ENCODE data around the gene DDX31. TPM values are rescaled to one million over a fixed set of nuclear protein-coding genes. Genes with fewer than 3 reads are reported as not detected.

The DDX31 gene
- total RNA-seq, 1 donor from 2014 or later: 15.0 TPM

GRCh38 chr9:132632413-132633129, 37.2 kb downstream of the DDX31 start:
- no peak for DNase-seq

- DNase-seq: no peak
Observed at GRCh38 chr9:132631685-132632084, 38.1 kb downstream of the DDX31 start.

- DNase-seq: no peak
Observed at GRCh38 chr9:132631280-132631679, 38.5 kb downstream of the DDX31 start.

GRCh38 chr9:132630811-132631210, 39.0 kb downstream of the DDX31 start:
- DNase-seq: no peak

- DNase-seq: no peak
Observed at GRCh38 chr9:132630116-132630515, 39.7 kb downstream of the DDX31 start.

- DNase-seq: no peak
Observed at GRCh38 chr9:132628746-132629145, 41.0 kb downstream of the DDX31 start.

GRCh38 chr9:132627594-132627993, 42.2 kb downstream of the DDX31 start:
- DNase-seq: no peak

GRCh38 chr9:132627106-132627505, 42.7 kb downstream of the DDX31 start:
- DNase-seq: no peak

GRCh38 chr9:132626285-132626684, 43.5 kb downstream of the DDX31 start:
- DNase-seq: no peak

- no peak for DNase-seq
Observed at GRCh38 chr9:132622159-132622558, 47.6 kb downstream of the DDX31 start.

GRCh38 chr9:132616725-132617124, 53.1 kb downstream of the DDX31 start:
- no peak for DNase-seq

GRCh38 chr9:132615774-132616173, 54.0 kb downstream of the DDX31 start:
- no peak for DNase-seq

- no peak for DNase-seq
Observed at GRCh38 chr9:132614324-132614723, 55.5 kb downstream of the DDX31 start.

GRCh38 chr9:132610661-132611060, 59.1 kb downstream of the DDX31 start:
- DNase-seq: no peak

GRCh38 chr9:132609829-132610228, 60.0 kb downstream of the DDX31 start:
- DNase-seq: no peak

- no peak for DNase-seq
Observed at GRCh38 chr9:132609184-132609583, 60.6 kb downstream of the DDX31 start.

GRCh38 chr9:132606066-132606465, 63.7 kb downstream of the DDX31 start:
- DNase-seq: no peak

GRCh38 chr9:132605387-132605786, 64.4 kb downstream of the DDX31 start:
- DNase-seq: no peak

GRCh38 chr9:132602207-132602606, 67.6 kb downstream of the DDX31 start:
- peak; percentile 18 for DNase-seq

GRCh38 chr9:132600326-132600984, 69.3 kb downstream of the DDX31 start:
- DNase-seq: no peak

- no peak for DNase-seq
Observed at GRCh38 chr9:132597073-132597775, 72.6 kb downstream of the DDX31 start.

GRCh38 chr9:132596200-132596599, 73.6 kb downstream of the DDX31 start:
- no peak for DNase-seq

- DNase-seq: no peak
Observed at GRCh38 chr9:132595319-132595718, 74.5 kb downstream of the DDX31 start.

GRCh38 chr9:132594412-132594811, 75.4 kb downstream of the DDX31 start:
- DNase-seq: no peak
